COR-L47 (cell line): ENCODE data around the gene PTPRK.

Experiments
- DNase-seq: peaks from one replicate; lab custom pipeline; 2025; lab: John Stamatoyannopoulos, UW

The PTPRK gene

DNA sequence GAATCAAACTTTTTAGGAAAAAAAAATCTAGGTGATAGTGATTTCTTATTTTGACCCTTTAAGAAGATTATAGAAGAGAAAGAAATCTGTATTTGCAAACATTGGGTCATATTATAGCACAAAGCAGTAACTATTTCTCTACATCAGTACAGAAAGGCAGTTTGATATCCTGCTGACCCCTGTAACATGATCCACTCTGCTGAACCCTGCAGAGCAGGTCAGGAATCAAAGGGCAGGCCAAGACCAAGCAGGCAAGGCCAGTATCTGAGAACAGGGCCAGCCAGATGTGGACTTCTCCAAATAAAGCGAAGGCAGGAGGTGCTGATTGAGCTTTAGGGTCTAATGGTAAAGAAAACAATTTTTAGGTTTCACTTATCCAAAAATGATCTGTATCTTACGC is 239.4 kb downstream of the PTPRK start:
- DNase-seq: no peak

DNA sequence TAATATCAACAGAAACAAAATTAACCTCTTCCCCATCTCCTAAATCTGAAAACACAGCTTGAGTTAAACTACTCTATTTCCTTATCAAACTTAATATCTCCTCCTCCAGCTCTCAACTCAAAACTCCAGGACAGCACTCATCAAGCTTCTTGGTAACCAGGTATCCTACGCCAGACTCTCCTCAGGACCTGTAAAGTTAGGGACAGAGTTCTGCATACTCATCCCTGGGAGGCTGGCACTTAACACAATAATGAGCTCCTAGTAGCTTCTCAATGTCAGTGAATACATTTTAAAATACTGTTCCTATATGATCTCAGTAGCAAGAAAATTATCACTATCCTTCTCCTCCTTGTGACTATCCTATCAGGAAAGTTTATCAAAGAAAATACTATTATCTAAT is 240.3 kb downstream of the PTPRK start:
- DNase-seq: no peak

DNA sequence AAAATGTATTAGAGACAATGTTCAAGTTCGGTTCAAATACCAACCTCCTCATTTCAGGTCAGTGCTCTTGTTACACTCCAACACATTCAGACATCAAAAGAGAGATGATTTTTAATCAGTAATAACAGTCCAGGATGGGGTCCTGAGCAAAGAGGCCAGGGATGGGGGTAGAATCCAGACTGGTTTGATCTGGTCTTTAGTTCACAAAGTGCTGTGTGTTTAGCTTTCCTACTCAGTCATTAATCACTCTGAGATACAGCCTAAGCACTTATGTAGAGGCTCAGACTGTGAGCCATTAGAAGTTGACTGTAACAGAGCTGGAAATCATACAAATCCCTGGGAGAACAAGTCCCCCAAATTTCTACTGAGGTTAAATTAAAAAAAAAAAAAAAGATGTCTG is 241.6 kb downstream of the PTPRK start:
- no peak for DNase-seq

DNA sequence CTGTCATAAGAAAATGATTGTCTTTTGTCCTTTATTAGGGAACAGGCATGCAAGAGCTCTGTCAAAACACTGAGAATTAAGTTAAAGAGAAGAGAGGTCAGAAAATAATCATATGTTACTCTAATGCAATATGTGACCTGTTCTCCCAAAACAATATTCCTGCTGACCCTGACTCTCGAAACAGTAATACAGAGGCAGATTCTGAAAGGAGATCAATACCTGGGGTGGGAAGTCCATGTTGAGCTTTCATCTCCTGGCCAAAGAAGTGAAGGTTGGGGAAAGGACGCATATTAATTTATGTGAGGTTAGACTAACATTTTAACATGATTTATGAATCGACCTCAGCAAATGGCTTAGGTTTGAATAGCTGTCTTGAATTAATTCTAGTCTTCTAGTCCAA is 243.0 kb downstream of the PTPRK start:
- DNase-seq: no peak

DNA sequence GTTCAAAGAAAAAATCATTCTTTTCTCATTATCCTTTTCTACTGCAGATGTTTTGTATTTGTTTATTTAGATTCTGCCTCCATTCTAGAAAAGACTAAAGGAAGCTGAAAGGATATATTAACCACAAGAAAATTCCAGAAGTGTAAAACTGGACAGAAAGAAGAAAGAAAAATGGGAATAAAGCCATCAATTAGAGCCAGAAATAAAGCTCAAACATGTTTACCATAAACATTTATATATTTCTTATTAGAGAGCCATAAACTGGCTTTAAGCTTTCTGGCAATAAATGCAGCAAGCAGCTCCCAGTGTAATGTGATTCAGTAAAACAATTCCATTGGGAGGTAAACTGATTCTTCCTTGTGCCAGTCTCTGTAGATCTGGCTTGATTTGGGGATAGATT is 244.1 kb downstream of the PTPRK start:
- DNase-seq: no peak

DNA sequence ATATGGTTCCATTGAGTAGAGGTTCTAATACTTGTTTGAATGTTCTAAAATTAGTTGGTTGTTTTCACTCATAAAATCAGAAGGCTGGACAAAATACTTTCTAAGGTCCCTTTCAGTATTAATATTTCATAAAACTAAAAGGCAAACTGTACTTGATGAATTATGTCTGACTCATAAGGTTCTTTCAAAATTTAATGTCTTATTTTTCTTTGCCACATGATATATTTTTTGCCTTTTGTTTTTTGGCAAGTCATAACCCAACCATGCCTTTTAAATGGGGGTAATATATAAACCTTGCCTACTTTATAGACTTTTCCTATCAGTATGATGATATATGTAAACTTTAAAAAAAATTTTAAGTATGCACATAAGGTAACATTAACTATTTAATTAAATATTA is 244.7 kb downstream of the PTPRK start:
- DNase-seq: no peak

DNA sequence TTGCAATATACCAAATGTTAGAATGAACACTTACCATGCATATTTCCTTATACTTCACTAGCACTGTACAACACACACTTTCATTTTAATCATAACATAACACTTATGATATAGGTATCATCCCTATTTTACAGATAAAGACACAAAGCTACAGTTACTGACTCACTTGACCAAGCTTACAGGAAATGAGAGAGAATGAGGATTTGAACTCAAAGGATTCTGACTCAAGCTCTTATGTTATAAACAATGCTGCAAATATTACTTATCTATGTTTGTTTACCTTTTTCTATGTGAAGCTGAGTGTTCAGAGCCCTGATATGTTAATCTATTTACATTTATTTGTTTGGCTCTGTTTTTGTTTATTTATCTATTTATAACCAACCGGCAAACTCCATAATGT is 245.4 kb downstream of the PTPRK start:
- no peak for DNase-seq

DNA sequence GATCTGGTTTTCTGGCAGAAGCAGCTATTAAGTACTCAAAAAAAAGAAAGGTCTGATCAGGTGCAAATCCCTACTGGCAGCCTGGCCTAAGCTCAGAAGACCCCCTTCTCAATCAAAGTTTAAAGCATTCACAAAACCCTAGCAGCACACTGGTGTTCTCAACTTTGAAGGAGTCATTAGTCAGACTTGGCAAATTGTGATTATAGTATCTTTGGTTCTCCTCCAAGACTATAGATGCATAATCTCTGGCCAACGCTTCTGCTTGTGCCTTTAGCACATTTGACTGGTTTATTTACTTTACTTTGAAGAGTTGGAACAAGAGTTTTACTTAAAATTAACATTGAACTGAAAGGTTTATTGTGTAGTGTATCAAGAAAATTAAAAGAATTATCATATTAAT is 248.9 kb downstream of the PTPRK start:
- DNase-seq: no peak

DNA sequence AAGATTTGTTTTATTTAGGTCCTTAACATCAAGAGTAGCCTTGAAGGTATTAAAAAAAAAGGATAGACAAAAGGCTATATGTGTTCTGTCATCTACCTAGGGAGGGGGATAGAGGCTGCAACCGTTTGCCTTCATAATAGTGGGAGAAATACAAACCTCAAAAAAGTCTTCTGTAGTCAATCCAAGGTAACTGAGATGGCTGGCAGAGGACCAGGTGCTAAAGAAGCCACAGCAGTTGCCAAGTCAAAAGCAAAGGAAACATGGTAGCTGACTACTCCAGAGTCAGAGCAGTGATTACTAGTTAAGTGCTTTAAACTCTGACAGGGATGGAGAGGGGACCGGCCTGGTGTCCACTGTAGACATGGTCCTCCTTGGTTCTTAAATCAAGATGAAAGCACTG is 249.4 kb downstream of the PTPRK start:
- DNase-seq: no peak

DNA sequence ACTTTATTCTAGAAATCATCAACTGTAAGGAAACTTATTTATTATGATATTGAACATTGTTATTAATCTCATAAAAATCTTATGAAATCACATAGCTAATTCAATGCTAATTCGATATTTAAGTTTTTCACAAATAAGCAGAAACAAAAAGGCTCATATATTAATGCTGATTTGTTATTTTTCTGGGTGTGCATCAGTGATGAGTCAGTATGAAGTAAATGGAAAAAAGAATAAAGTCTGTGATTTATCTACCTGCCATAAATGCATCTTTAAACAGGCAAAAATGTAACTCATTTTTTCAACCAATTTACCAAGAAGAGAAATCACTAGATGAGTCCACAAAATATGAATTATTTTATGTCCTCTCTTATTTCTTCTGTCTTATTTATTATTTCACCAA is 253.5 kb downstream of the PTPRK start:
- no peak for DNase-seq

DNA sequence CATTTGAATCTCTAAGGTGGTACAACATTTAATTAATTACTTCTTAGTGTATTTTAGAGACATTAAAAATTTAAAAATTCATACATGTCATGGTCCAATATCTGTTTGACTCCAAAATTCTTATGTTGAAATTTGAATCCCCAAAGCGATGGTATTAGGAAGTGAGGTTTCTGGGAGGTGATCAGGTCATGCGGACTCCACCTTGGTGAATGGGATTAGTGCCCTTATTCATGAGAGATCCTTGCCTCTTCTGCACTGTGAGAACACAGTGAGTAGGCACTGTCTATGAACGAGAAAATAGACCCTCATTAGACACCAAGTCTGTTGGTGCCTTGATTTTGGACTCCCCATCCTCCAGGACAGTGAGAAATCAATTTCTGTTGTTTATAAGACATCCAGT is 254.7 kb downstream of the PTPRK start:
- no peak for DNase-seq

DNA sequence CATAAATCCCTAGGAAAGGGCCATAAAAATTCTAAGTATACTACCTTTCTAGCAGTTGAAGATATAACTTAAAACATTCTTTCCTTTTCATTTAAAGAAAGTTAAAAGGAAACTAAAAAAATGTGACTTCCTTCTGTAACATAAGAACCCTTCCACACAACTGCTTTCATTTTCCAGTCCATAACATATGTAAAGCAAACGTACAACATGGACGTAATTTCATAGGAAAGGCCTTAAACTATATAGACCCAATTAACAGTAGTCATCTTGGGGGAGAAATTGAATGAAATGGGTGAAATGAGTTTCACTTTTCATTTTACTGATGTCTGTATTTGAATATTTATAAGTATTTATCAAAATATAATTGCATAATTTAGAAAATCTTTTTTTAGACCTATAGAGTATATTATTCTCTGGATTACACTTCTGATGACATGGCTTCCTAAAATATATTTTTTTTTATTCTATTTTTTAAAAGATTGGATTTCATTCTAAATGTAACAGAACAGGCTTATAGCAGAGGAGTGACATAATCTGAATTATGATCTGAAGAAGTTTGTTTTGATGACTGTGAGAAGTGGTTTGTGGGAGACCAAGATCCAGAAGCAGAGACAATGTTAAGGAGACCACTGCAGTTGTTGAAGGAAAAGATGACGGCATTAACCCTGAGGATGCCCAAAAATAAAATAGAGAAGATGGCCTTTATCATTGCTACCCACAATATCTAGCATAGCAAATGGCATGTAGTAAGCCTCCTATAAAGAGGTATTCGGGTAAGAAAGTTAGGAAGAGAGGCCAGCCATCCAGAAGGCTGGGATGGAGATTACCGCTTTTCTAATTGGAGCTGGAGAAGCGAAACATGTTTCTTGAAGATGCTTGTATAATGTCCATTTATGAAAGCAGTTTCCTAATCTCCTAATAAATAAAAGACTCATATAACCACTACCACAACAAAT is 260.4 kb downstream of the PTPRK start:
- no peak for DNase-seq

DNA sequence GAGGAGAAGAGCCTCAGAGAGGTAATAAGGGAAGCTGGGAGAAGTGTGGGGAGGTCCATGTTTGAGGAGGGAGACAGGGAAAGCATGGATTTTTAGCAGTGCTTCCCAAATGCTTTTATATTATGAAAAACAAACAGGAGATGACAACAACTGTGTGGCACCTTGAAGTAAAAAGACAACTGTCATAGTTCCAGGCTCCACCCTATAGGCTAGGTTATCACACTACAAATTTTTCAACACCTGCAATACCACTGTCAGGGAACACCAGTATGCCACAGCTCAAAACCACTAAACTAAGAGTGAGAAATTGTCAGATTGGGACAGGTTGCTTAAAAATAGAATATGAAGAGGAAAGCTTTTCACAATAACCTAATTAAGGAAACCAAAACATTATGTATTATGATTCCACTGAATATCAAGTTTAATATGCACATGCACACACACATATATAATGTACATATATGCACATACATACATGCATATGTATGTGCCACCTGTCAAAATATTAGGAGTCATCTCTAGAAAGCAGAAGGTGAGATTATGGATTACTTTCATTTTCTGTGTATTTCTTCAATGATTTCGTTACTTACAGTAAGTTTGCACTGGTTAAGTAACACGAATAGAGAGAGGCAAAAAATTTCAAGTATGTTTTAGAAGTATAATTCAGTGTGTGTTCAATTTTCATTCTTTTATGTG is 261.2 kb downstream of the PTPRK start:
- no peak for DNase-seq

DNA sequence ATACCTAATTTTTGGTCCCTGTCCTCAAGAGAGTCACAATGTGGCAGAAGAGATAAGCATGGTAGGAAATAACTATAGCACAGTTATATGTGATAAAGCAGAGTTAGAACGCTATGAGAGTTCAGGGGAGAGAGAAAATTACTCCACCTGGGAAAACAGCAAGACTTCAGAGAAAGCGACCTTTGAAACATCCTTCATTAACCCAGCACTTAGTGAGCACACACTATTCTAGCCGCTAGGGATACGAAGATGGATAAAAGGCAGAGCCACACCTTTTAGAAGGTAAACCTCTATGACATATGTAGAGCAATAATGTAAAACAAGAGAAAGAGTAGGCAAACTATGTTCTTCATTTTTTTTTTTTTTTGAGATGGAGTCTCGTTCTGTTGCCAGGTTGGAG is 264.3 kb downstream of the PTPRK start:
- no peak for DNase-seq

DNA sequence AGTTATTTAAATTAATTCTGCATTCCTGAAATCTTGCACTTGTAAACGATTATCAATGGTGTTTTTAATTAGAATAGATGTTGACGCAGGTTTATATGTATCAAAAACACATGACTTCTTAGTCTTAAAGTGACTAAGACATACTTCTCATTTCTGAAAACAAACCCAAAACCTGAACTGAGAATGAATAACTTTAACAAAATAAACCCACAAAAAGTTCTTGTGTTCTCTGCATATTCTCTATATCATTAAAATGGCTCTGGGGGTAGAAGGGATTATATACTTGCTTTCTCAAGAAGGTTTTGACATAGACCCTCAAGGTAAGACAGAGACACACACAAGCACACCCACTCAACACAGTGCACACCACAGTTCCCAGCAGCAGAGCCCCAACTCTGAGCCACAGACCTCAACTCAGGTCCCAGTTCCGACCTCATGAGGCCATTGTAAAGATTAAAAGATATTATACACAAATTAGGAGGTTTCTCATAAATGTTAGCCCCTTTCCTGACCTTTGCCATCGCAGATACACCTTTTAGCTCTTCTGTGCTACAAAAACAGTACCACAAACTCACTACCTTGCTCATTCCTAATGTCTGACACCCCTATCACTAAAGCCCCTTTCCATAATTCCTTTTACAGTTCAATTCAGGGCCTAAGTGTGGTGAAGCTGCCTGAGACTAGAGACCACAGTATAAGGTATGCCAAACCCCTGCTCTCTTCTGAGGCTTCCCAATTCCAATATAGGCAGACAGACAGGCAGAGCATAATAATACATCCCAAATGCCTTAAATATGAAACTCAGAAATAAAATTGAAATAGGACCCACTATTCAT is 267.8 kb downstream of the PTPRK start:
- DNase-seq: no peak

DNA sequence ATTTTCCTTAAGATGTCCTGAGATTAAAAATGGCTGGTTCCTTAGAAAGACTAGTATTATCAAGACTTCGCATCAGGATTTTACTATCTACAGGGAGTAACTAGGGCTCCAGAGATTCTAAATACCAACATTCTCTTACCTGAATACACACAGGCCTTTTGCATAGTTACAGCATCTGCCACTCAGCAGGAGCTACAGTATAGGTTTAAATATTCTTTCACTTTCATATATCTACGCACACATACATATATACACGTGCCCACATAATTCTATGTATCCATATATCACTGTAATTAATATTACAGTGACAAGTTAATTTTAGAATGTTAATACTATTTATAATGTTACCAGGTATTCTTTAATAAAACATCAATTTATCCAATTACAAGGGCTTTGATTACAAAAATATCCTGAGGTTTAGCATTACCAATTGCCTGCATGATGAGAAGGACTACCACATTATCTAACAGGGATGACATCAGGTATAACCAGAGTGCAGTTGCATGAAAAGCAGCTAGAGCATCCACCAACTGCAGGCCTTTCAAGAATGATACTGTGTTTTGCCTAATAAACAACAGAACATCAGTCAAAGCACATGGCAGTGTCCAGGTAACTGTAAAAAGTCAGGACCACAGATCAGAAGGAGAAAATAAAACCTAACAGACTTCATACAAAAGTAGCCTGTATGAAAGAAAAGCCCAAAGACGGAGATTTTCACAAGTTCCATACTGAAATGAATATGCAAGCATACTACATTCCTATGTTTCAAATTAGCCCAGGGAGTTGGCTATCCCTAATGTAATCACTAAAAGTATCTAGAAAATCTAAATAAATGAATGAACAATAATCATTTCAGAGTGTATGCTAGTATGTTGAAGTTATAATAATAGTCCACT is 268.7 kb downstream of the PTPRK start:
- no peak for DNase-seq

DNA sequence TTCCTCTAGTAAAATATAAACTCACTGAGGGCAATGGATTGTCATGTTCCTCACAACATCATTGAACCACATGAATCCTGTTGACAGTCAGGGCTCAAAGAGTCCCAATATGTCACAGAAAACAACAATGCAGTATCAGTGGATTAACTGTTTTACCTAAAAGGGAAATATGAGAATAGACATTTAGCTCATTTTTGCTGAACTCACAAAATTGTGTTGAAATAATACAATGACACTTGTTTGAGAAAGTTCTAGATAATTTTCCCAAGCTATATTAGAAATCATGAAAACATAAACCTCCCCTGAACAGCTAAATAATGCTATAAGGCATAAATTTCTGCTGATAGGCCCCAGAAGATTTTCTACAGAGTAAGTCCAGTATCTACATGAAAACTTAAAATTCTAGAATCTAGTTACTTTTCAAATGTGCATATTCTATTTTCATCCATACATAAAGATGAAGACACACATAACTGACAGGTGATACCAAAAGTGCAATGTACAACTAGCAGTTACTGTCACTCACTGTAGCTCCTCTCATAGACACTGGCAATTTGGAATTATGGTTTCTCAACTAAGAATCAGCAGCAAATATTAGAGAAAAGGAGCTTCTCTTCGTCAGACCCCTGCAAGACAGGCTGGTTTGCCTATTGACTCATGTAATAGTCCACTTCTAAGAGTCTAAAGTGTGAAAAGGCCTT is 269.9 kb downstream of the PTPRK start:
- no peak for DNase-seq

DNA sequence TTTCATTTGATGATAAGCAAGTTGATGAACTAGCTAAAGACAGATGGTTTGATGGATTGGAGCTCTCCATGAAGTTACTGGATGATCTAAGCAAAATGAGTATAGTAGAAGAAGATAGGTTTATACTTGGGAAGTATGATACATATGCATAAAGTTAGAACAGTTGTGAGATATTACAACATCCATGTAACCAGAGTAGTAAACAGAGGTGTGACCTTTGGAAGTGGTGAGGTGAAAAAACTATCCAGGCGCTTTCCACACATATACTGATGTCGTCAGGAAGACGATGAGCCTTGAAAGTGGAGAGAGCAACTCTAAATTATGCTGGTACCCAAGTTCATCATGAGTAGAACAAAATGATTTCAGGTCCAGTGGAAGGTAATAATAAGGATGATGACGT is 271.0 kb downstream of the PTPRK start:
- no peak for DNase-seq

DNA sequence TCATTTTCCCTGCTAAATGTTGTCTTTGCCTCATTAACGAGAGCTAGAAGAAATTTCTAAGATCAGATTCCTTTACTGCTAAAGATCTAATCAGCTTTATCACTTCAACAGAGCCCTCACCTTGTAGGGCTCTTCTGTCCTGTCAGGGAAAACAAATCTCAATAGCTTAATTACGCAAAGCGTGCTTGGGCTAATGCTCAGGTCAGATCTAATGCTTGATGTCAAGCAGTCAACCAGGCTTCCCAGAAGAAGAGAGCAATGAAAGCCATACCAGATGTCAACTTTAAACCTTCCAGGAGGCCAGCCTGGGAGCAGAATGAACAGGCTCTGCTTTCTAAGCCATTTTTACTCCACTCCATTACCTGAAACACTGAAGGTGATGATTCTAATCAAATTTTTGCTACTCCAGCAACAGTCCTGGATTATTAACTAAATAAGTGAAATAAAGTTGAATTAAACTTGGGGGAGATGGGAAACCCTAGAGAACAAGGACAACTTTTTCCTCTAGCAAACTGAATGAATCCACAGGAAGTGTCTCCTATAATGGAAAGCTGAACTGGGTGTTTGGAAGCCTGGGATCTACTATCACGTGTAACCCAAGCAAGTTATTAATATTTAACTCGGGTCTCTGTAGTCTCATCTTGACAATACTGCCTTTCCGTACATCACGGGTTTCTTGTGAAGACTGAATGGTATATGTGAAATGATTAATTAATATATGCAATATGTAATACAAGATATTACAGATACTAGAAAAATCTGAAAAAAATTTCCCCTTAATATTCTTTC is 273.7 kb downstream of the PTPRK start:
- DNase-seq: no peak

DNA sequence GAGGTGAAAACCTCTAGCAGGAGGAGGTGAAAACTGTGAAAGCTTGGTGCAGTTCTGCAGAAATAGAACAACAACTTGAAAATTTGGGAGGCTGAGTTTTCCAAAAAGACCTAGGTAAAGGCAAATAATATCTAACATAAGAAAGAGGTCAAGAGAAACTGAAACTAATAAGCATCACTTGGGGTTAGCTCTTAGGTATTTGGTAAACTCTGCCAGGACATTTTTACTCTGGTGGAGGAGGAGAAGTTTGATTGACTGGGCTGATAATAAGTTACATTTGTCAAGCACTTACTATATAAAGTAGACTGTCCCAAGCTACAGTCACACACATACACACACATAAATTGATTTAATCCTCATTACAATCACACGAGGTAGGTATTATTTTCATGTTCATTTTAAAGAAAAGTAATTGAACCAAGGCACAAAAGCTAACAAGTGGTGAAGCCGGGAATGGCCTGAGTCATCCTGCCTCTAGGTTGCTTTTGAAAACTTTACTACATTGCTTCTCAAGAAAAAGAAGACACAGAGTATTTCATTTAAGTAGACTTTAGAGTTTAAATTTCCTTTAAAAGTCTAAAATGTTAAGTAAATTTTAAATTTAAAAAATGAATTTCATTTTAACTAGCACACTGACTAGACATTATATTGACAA is 275.5 kb downstream of the PTPRK start:
- DNase-seq: no peak
